Naive thymus-derived CD4-positive, alpha-beta T cell (primary cell): Measurements from ENCODE around the gene PBX3. TPM values are rescaled to one million over a fixed set of nuclear protein-coding genes. Genes with fewer than 3 reads are reported as not detected.

Source experiments
- ATAC-seq: fragments of 150-1000 bp; cut with Tn5 transposase; 2 replicates; pipeline ENCODE4 v1.10.0; 2021; ENCODE audit warnings: mild to moderate bottlenecking, moderate library complexity
- CTCF ChIA-PET: fragments of 350-600 bp; sonication (Branson Sonifier 250); formaldehyde crosslinking; loops from one replicate; lab custom pipeline; 2021; ENCODE audit warnings: antibody characterized with exemption; lab: Charles Lee
- POLR2A ChIA-PET: fragments of 350-600 bp; sonication (Branson Sonifier 250); formaldehyde crosslinking; loops from one replicate; lab custom pipeline; 2021; ENCODE audit warnings: antibody characterized with exemption, inconsistent platforms; lab: Charles Lee
- DNase-seq, 9 donors: peaks; one replicate each; pipeline versions ENCODE4 v3.0.0 to v3.0.0-alpha.2; 2020 to 2022; ENCODE audit warnings: mixed read lengths in 1 of 9
- H3K27ac ChIP-seq: one replicate; pipeline ENCODE4 v1.7.0; 2013; ENCODE audit warnings: mild to moderate bottlenecking, low read depth, low read length, moderate library complexity
- H3K27me3 ChIP-seq, 2 donors: one replicate each; pipeline ENCODE4 v1.7.0; 2013; ENCODE audit warnings: low read length in 2 of 2, mild to moderate bottlenecking in 2 of 2, moderate library complexity in 2 of 2; ENCODE audit not compliant: control insufficient read depth in 2 of 2, insufficient read depth in 2 of 2
- H3K36me3 ChIP-seq, 3 experiments: 1 replicate in 2 of 3; 2 replicates in 1 of 3; pipeline ENCODE4 v1.7.0; 2013; ENCODE audit warnings: low read length in 3 of 3, mild to moderate bottlenecking in 3 of 3, moderate library complexity in 1 of 3; ENCODE audit not compliant: insufficient read depth in 3 of 3, control insufficient read depth in 2 of 3
- H3K4me1 ChIP-seq, 2 donors: one replicate each; pipeline ENCODE4 v1.7.0; 2013; ENCODE audit warnings: low read length in 2 of 2, mild to moderate bottlenecking in 2 of 2, moderate library complexity in 1 of 2; ENCODE audit not compliant: control insufficient read depth in 2 of 2, insufficient read depth in 2 of 2
- H3K4me3 ChIP-seq: 2 replicates; pipeline ENCODE4 v1.7.0; 2013; ENCODE audit warnings: mild to moderate bottlenecking, low read length
- H3K9me3 ChIP-seq, 3 experiments: 1 replicate in 2 of 3; 2 replicates in 1 of 3; pipeline ENCODE4 v1.7.0; 2013; ENCODE audit warnings: low read length in 3 of 3; ENCODE audit not compliant: control insufficient read depth in 2 of 3
- H3K27ac Mint-ChIP-seq, 9 donors: one replicate each; pipeline ENCODE4 v1.8.0; 2020 to 2022; ENCODE audit warnings: mixed read lengths in 9 of 9, mild to moderate bottlenecking in 8 of 9, moderate library complexity in 5 of 9, inconsistent platforms in 2 of 9
- H3K27me3 Mint-ChIP-seq, 5 donors: one replicate each; pipeline ENCODE4 v1.8.0; 2021 to 2022; ENCODE audit warnings: mixed read lengths in 5 of 5, mild to moderate bottlenecking in 1 of 5
- H3K36me3 Mint-ChIP-seq, 5 donors: one replicate each; pipeline ENCODE4 v1.8.0; 2020 to 2022; ENCODE audit warnings: mixed read lengths in 5 of 5, mild to moderate bottlenecking in 3 of 5, inconsistent platforms in 1 of 5
- H3K4me1 Mint-ChIP-seq, 7 donors: one replicate each; pipeline ENCODE4 v1.8.0; 2020 to 2022; ENCODE audit warnings: mixed read lengths in 7 of 7, mild to moderate bottlenecking in 3 of 7, inconsistent platforms in 1 of 7
- H3K4me3 Mint-ChIP-seq, 10 donors: one replicate each; pipeline ENCODE4 v1.8.0; 2020 to 2022; ENCODE audit warnings: mild to moderate bottlenecking in 10 of 10, mixed read lengths in 10 of 10, moderate library complexity in 6 of 10, inconsistent platforms in 2 of 10
- H3K9me3 Mint-ChIP-seq, 11 donors: one replicate each; pipeline ENCODE4 v1.8.0; 2020 to 2022; ENCODE audit warnings: mixed read lengths in 11 of 11, mild to moderate bottlenecking in 4 of 11, inconsistent platforms in 1 of 11, moderate library complexity in 1 of 11
- intact Hi-C, 2 donors: fragments of 100-400 bp; cut with micrococcal nuclease; formaldehyde crosslinking; loops; one replicate each; pipeline ENCODE4 v1.15.1; 2023
- polyA plus RNA-seq, 2 donors: library from polyadenylated mRNA; unstranded; fragments of 300-500 nt; fragmentation: Illumina TruSeq; gene quantifications; one replicate each; pipeline ENCODE4 v1.2.3, GENCODE V29; 2021
- total RNA-seq, 6 experiments: library from RNA in 5 of 6; stranded (reverse) in 5 of 6; gene quantifications; 1 replicate in 5 of 6; 2 replicates in 1 of 6; pipeline ENCODE4 v1.2.3 and lab custom pipeline; 2021 to 2026

Gene PBX3
- total and polyA plus RNA-seq, 7 experiments from 2014 or later = 3.6 to 38.1 (median 18.9) TPM

GRCh38 chr9:125749951-125750626 lies 2.9 kb downstream of the PBX3 start:
- intact Hi-C loops = loop anchor here (1.0 to 10.0 kb wide), 6 partner anchors 16 to 1165 kb away; partner anchors contain the start of genes GOLGA1 (in 1 of the 2), RABEPK (in 1 of the 2) and RALGPS1 (in 1 of the 2)
- Mint-ChIP-seq H3K36me3 (peaks cover 0 to 5% (median 0%) of the 10 kb centered on the region in 5 donors), H3K27ac (peak overlapping the region in 7 of 9 donors; percentile 24 to 88 (median 65)), H3K4me1 (peaks cover 17 to 53% (median 42%) of the 10 kb centered on the region in 7 donors), H3K4me3 (peak overlapping the region; percentile 1 to 95 (median 93)), H3K9me3 (peaks cover 0 to 3% (median 0%) of the 10 kb centered on the region in 11 donors), H3K27me3 (peaks cover 0 to 12% (median 0%) of the 10 kb centered on the region in 5 donors)
- peaks cover 0 to 4% of the 10 kb centered on the region in 2 donors for H3K4me1 ChIP-seq
- H3K27ac ChIP-seq = peak overlapping the region; percentile 46
- H3K36me3 ChIP-seq = peaks cover 0 to 8% (median 0%) of the 10 kb centered on the region in 3 experiments
- ChIA-PET POLR2A (interaction anchor here (0.5 to 2.3 kb wide), 4 partner anchors 9 to 414 kb away, joined by 3 to 10 read pairs (median 6); no protein-coding TSS in a partner anchor), CTCF (interaction anchor here (1.1 kb wide), 1 partner anchor 9 kb away, joined by 3 read pairs; no protein-coding TSS in a partner anchor)
- H3K9me3 ChIP-seq = no peaks in the 10 kb centered on the region
- no peaks in the 10 kb centered on the region for H3K27me3 ChIP-seq
- no peak for DNase-seq
- no peak for ATAC-seq
- no peak overlapping the region for H3K4me3 ChIP-seq

GRCh38 chr9:125750627-125751011 lies 3.4 kb downstream of the PBX3 start:
- peak overlapping the region; percentile 46 for H3K27ac ChIP-seq
- H3K27me3 ChIP-seq = no peaks in the 10 kb centered on the region
- peak overlapping the region; percentile 1 to 95 (median 64) for H3K4me3 Mint-ChIP-seq
- H3K4me1 ChIP-seq = peaks cover 0 to 4% of the 10 kb centered on the region in 2 donors
- ATAC-seq (no peak), DNase-seq (no peak)
- ChIA-PET POLR2A (interaction anchor here (1.0 to 1.7 kb wide), 2 partner anchors 9 to 79 kb away, joined by 4 to 10 read pairs; no protein-coding TSS in a partner anchor), CTCF (interaction anchor here (1.1 kb wide), 1 partner anchor 9 kb away, joined by 3 read pairs; no protein-coding TSS in a partner anchor)
- no peaks in the 10 kb centered on the region for H3K9me3 Mint-ChIP-seq
- no peaks in the 10 kb centered on the region for H3K9me3 ChIP-seq
- peaks cover 0 to 7% (median 0%) of the 10 kb centered on the region in 5 donors for H3K27me3 Mint-ChIP-seq
- H3K36me3 Mint-ChIP-seq = peaks cover 0 to 5% (median 0%) of the 10 kb centered on the region in 5 donors
- peaks cover 21 to 53% (median 41%) of the 10 kb centered on the region in 7 donors for H3K4me1 Mint-ChIP-seq
- intact Hi-C loops = loop anchor here in 1 of 2 donors (1.0 kb wide), 1 partner anchor 16 kb away; no protein-coding TSS in a partner anchor
- peaks cover 0 to 8% (median 0%) of the 10 kb centered on the region in 3 experiments for H3K36me3 ChIP-seq
- peak overlapping the region in 7 of 9 donors; percentile 24 to 88 (median 70) for H3K27ac Mint-ChIP-seq
- H3K4me3 ChIP-seq = no peak overlapping the region

- Histone ChIP-seq H3K4me1 (peaks cover 0 to 4% of the 10 kb centered on the region in 2 donors), H3K27ac (no peak overlapping the region), H3K4me3 (no peak overlapping the region), H3K27me3 (no peaks in the 10 kb centered on the region), H3K9me3 (no peaks in the 10 kb centered on the region), H3K36me3 (peaks cover 0 to 8% (median 0%) of the 10 kb centered on the region in 3 experiments)
- Mint-ChIP-seq H3K27ac (peak overlapping the region in 3 of 9 donors; percentile 7 to 17 (median 13)), H3K4me1 (peaks cover 21 to 63% (median 43%) of the 10 kb centered on the region in 7 donors), H3K36me3 (peaks cover 0 to 5% (median 0%) of the 10 kb centered on the region in 5 donors), H3K27me3 (no peaks in the 10 kb centered on the region), H3K4me3 (no peak overlapping the region), H3K9me3 (no peaks in the 10 kb centered on the region)
- ChIA-PET CTCF (no interaction called here), POLR2A (interaction anchor here (0.6 kb wide), 1 partner anchor 47 kb away, joined by 3 read pairs; no protein-coding TSS in a partner anchor)
- intact Hi-C loops = no loop called here
- no peak for ATAC-seq
- DNase-seq = no peak
These were observed 5.0 kb downstream of the PBX3 start for GRCh38 chr9:125752070-125752628.

GRCh38 chr9:125754096-125754495 lies 6.9 kb downstream of the PBX3 start:
- Mint-ChIP-seq H3K27me3 (no peaks in the 10 kb centered on the region), H3K9me3 (no peaks in the 10 kb centered on the region), H3K4me3 (no peak overlapping the region), H3K36me3 (peaks cover 0 to 5% (median 0%) of the 10 kb centered on the region in 5 donors), H3K27ac (peak overlapping the region in 1 of 9 donors; percentile 49), H3K4me1 (peaks cover 18 to 69% (median 50%) of the 10 kb centered on the region in 7 donors)
- no peaks in the 10 kb centered on the region for H3K36me3 ChIP-seq
- CTCF ChIA-PET = interaction anchor here (0.7 kb wide), 1 partner anchor 37 kb away, joined by 4 read pairs; no protein-coding TSS in a partner anchor
- peaks cover 0 to under 1% of the 10 kb centered on the region in 2 donors for H3K4me1 ChIP-seq
- no peaks in the 10 kb centered on the region for H3K27me3 ChIP-seq
- DNase-seq (no peak), ATAC-seq (no peak)
- intact Hi-C loops = no loop called here
- no peaks in the 10 kb centered on the region for H3K9me3 ChIP-seq
- H3K4me3 ChIP-seq = no peak overlapping the region
- H3K27ac ChIP-seq = no peak overlapping the region
- POLR2A ChIA-PET = no interaction called here

- Histone ChIP-seq H3K27ac (no peak overlapping the region), H3K27me3 (no peaks in the 10 kb centered on the region), H3K4me3 (no peak overlapping the region), H3K36me3 (no peaks in the 10 kb centered on the region), H3K9me3 (no peaks in the 10 kb centered on the region), H3K4me1 (no peaks in the 10 kb centered on the region)
- no peaks in the 10 kb centered on the region for H3K9me3 Mint-ChIP-seq
- no peaks in the 10 kb centered on the region for H3K27me3 Mint-ChIP-seq
- H3K36me3 Mint-ChIP-seq = peaks cover 0 to under 1% (median 0%) of the 10 kb centered on the region in 5 donors
- intact Hi-C loops = no loop called here
- no peak overlapping the region for H3K27ac Mint-ChIP-seq
- DNase-seq (no peak), ATAC-seq (no peak)
- H3K4me1 Mint-ChIP-seq = peaks cover 7 to 69% (median 48%) of the 10 kb centered on the region in 7 donors
- POLR2A ChIA-PET = no interaction called here
- CTCF ChIA-PET = interaction anchor here (0.7 kb wide), 1 partner anchor 109 kb away, joined by 3 read pairs; no protein-coding TSS in a partner anchor
- H3K4me3 Mint-ChIP-seq = no peak overlapping the region
These were observed 8.2 kb downstream of the PBX3 start for GRCh38 chr9:125755340-125755739.

- Mint-ChIP-seq H3K4me1 (peaks cover 0 to 59% (median 37%) of the 10 kb centered on the region in 7 donors), H3K27me3 (no peaks in the 10 kb centered on the region), H3K4me3 (no peak overlapping the region), H3K36me3 (no peaks in the 10 kb centered on the region), H3K27ac (no peak overlapping the region), H3K9me3 (no peaks in the 10 kb centered on the region)
- Histone ChIP-seq H3K27ac (no peak overlapping the region), H3K36me3 (no peaks in the 10 kb centered on the region), H3K4me1 (no peaks in the 10 kb centered on the region), H3K4me3 (no peak overlapping the region), H3K9me3 (no peaks in the 10 kb centered on the region), H3K27me3 (no peaks in the 10 kb centered on the region)
- CTCF ChIA-PET = interaction anchor here (0.7 kb wide), 1 partner anchor 56 kb away, joined by 3 read pairs; no protein-coding TSS in a partner anchor
- POLR2A ChIA-PET = no interaction called here
- intact Hi-C loops = no loop called here
- ATAC-seq (no peak), DNase-seq (no peak)
These were observed 9.3 kb downstream of the PBX3 start for GRCh38 chr9:125756518-125756917.
